IPS-NIHi7 (cell line): Measurements from ENCODE around the gene RUSC1.
A peak's percentile ranks its signal among the peaks of the same experiment; 100 is the strongest.
"Not testable (repeated sequence)": the region's sequence is repeated elsewhere in the genome, so short reads cannot be mapped to it uniquely, and the experiment has no call there.

Experiments
- DNase-seq: peaks from one replicate; pipeline ENCODE4 v3.0.0; 2012; ENCODE audit warnings: mixed read lengths; ENCODE audit errors: extremely low spot score

RUSC1 gene

GRCh38 chr1:155322953-155323728 lies 2.4 kb downstream of the RUSC1 start:
- peak; percentile 89 for DNase-seq

GRCh38 chr1:155323729-155324036 lies 3.0 kb downstream of the RUSC1 start:
- DNase-seq = peak; percentile 81

- peak; percentile 96 for DNase-seq
Observed at GRCh38 chr1:155324037-155324716, 3.5 kb downstream of the RUSC1 start.

GRCh38 chr1:155324717-155325602 lies 4.3 kb downstream of the RUSC1 start:
- DNase-seq = peak; percentile 88

GRCh38 chr1:155325603-155325893 lies 4.9 kb downstream of the RUSC1 start:
- DNase-seq = no peak

- no peak for DNase-seq
Observed at GRCh38 chr1:155326020-155326526, 5.4 kb downstream of the RUSC1 start.

GRCh38 chr1:155326631-155327037 lies 5.9 kb downstream of the RUSC1 start:
- no peak for DNase-seq

- no peak for DNase-seq
Observed at GRCh38 chr1:155327981-155328380, 7.3 kb downstream of the RUSC1 start.

- not testable (repeated sequence) for DNase-seq
Observed at GRCh38 chr1:155328856-155329255, 8.2 kb downstream of the RUSC1 start.

GRCh38 chr1:155329980-155330598 lies 9.4 kb downstream of the RUSC1 start:
- DNase-seq = no peak

GRCh38 chr1:155334962-155335361 lies 14.3 kb downstream of the RUSC1 start:
- no peak for DNase-seq

- no peak for DNase-seq
Observed at GRCh38 chr1:155339515-155340097, 18.9 kb downstream of the RUSC1 start.

GRCh38 chr1:155342842-155343241 lies 22.1 kb downstream of the RUSC1 start:
- DNase-seq = no peak

GRCh38 chr1:155352631-155353030 lies 31.9 kb downstream of the RUSC1 start:
- DNase-seq = no peak

- DNase-seq = no peak
Observed at GRCh38 chr1:155360051-155360450, 39.4 kb downstream of the RUSC1 start.

- no peak for DNase-seq
Observed at GRCh38 chr1:155379180-155379579, 58.5 kb downstream of the RUSC1 start.

GRCh38 chr1:155379631-155380090 lies 59.0 kb downstream of the RUSC1 start:
- DNase-seq = peak; percentile 11
